ENCODE measurements around the gene ACKR2. TPM values are rescaled to one million over a fixed set of nuclear protein-coding genes. Genes with fewer than 3 reads are reported as not detected.

ACKR2 gene
- total and polyA plus RNA-seq, 2 of the 13 experiments (the other 11 are each of a cell fraction or from before 2014, with no cell fraction given) = 1.1 to 1.9 TPM

- TF ChIP-seq ZNF619 (CRISPR knock-in tag; IDR thresholded peaks at IDR 0.05) (peak; percentile 45; the same call in 1 of the 2 replicates), ETV6 (CRISPR knock-in tag; conservative IDR thresholded peaks at IDR 0.05) (no peak), ZNF232 (CRISPR knock-in tag; IDR thresholded peaks at IDR 0.05; ENCODE audit: borderline replicate concordance) (no peak; the same call in 1 of the 2 replicates), MLLT10 (CRISPR knock-in tag; IDR thresholded peaks at IDR 0.05) (no peak), DDIT3 (CRISPR knock-in tag; IDR thresholded peaks at IDR 0.05) (no peak), CHD4 (IDR thresholded peaks at IDR 0.05; ENCODE audit: borderline replicate concordance, low read length) (0 out of 2 replicates have a peak, but pooled peaks have one; percentile 45), ZNF30 (CRISPR knock-in tag; IDR thresholded peaks at IDR 0.05) (no peak), ZNF800 (CRISPR knock-in tag; IDR thresholded peaks at IDR 0.05) (no peak), THRA (CRISPR knock-in tag; IDR thresholded peaks at IDR 0.05; ENCODE audit: borderline replicate concordance) (no peak), ZNF17 (CRISPR knock-in tag; IDR thresholded peaks at IDR 0.05) (no peak), ZNF251 (CRISPR knock-in tag; IDR thresholded peaks at IDR 0.05) (no peak), CBX2 (IDR thresholded peaks at IDR 0.05; ENCODE audit: low read depth, low read length) (no peak), CBX2 (CRISPR knock-in tag; IDR thresholded peaks at IDR 0.05; ENCODE audit: low read depth) (no peak), AGO1 (IDR thresholded peaks at IDR 0.05; ENCODE audit: low read depth, low read length, poor library complexity, severe bottlenecking) (no peak), SRF (IDR thresholded peaks at IDR 0.05; ENCODE audit: low read depth, low read length) (peak; percentile 93), ZIK1 (CRISPR knock-in tag; IDR thresholded peaks at IDR 0.05; ENCODE audit: borderline replicate concordance, low read depth) (no peak), ZNF136 (CRISPR knock-in tag; IDR thresholded peaks at IDR 0.05; ENCODE audit: low read depth) (no peak), BRD4 (CRISPR knock-in tag; IDR thresholded peaks at IDR 0.05) (no peak), PAWR (CRISPR knock-in tag; IDR thresholded peaks at IDR 0.05; ENCODE audit: borderline replicate concordance) (no peak), TBX2 (CRISPR knock-in tag; IDR thresholded peaks at IDR 0.05; ENCODE audit: borderline replicate concordance) (no peak), FOXO4 (CRISPR knock-in tag; conservative IDR thresholded peaks at IDR 0.05) (0 out of 2 replicates have a peak, but pooled peaks have one; percentile 62), ZNF12 (CRISPR knock-in tag; IDR thresholded peaks at IDR 0.05) (no peak), ZNF652 (CRISPR knock-in tag; IDR thresholded peaks at IDR 0.05; ENCODE audit: borderline replicate concordance, low read depth) (peak; percentile 5; the same call in 1 of the 2 replicates), MXD4 (CRISPR knock-in tag; IDR thresholded peaks at IDR 0.05) (peak; percentile 24; the same call in 1 of the 2 replicates), ZNF282 (IDR thresholded peaks at IDR 0.05; ENCODE audit: partially characterized antibody) (no peak), ZNF180 (CRISPR knock-in tag; IDR thresholded peaks at IDR 0.05; ENCODE audit: borderline replicate concordance, low read depth) (no peak), ZBTB7A (CRISPR knock-in tag; IDR thresholded peaks at IDR 0.05) (no peak), ZNF430 (CRISPR knock-in tag; IDR thresholded peaks at IDR 0.05) (0 out of 2 replicates have a peak, but pooled peaks have one; percentile 11), SAP130 (CRISPR knock-in tag; IDR thresholded peaks at IDR 0.05; ENCODE audit: low read depth) (no peak)
Observed at GRCh38 chr3:42855219-42855546, 45.9 kb downstream of the ACKR2 start (continued).
